IMR-90 (cell line): Measurements from ENCODE around the gene DTX3. TPM values are rescaled to one million over a fixed set of nuclear protein-coding genes. Genes with fewer than 3 reads are reported as not detected.

Experiments
- ATAC-seq: fragments of 200-7000 bp; cut with Tn5 transposase; 2 replicates; pipeline ENCODE4 v1.9.1; 2020; ENCODE audit warnings: low read depth, mild to moderate bottlenecking, moderate library complexity
- BruUV-seq: library from RNA; stranded (reverse); fragments of 400-500 nt; replicated peaks from 2 replicates; lab custom pipeline; 2021; lab: Mats Ljungman, UMichigan
- CTCF ChIA-PET: fragments of 300-600 bp; formaldehyde crosslinking; extraction: SDS; loops from one replicate; lab custom pipeline; 2021; ENCODE audit warnings: antibody characterized with exemption; lab: Yijun Ruan, JAX
- POLR2A ChIA-PET: fragments of 300-600 bp; sonication (Branson Sonifier 250); formaldehyde crosslinking; loops from one replicate; lab custom pipeline; 2022; ENCODE audit warnings: antibody characterized with exemption; ENCODE audit not compliant: unreplicated experiment; lab: Charles Lee
- DNase-seq: peaks from one replicate; pipeline ENCODE4 v3.0.0; 2013
- H2AFZ ChIP-seq: replicated peaks from 2 replicates; pipeline ENCODE3; 2013; ENCODE audit warnings: low read length, mild to moderate bottlenecking; ENCODE audit not compliant: poor library complexity
- H2AK5ac ChIP-seq: 2 replicates; pipeline ENCODE4 v1.6.1; 2013; ENCODE audit warnings: low read depth, low read length, inconsistent platforms
- H2AK9ac ChIP-seq: replicated peaks from 2 replicates; pipeline ENCODE3; 2013; ENCODE audit warnings: mild to moderate bottlenecking, low read depth, low read length, moderate library complexity; ENCODE audit not compliant: poor library complexity
- H2BK120ac ChIP-seq: 2 replicates; pipeline ENCODE4 v1.6.1; 2013; ENCODE audit warnings: low read depth, low read length, inconsistent platforms
- H2BK15ac ChIP-seq: 3 replicates; pipeline ENCODE4 v1.6.1; 2013; ENCODE audit warnings: low read depth, low read length, inconsistent platforms
- H2BK20ac ChIP-seq: 2 replicates; pipeline ENCODE4 v1.6.1; 2013; ENCODE audit warnings: low read depth, mild to moderate bottlenecking, inconsistent platforms, low read length, moderate library complexity
- H2BK5ac ChIP-seq: 2 replicates; pipeline ENCODE4 v1.6.1; 2013; ENCODE audit warnings: mild to moderate bottlenecking, low read depth, low read length, inconsistent platforms; ENCODE audit not compliant: poor library complexity, severe bottlenecking
- H3K14ac ChIP-seq: replicated peaks from 2 replicates; pipeline ENCODE4 v1.6.1; 2013; ENCODE audit warnings: low read depth, low read length, inconsistent platforms
- H3K18ac ChIP-seq: 2 replicates; pipeline ENCODE4 v1.6.1; 2013; ENCODE audit warnings: low read depth, low read length, control low read depth
- H3K23ac ChIP-seq: 2 replicates; pipeline ENCODE4 v1.6.1; 2013; ENCODE audit warnings: low read depth, low read length, inconsistent platforms
- H3K27ac ChIP-seq: 2 replicates; pipeline ENCODE4 v1.5.1; 2013; ENCODE audit warnings: mild to moderate bottlenecking, control low read depth, low read length; ENCODE audit not compliant: insufficient read depth
- H3K27me3 ChIP-seq: 2 replicates; pipeline ENCODE4 v1.6.1; 2013; ENCODE audit warnings: low read length; ENCODE audit not compliant: control insufficient read depth, insufficient read depth
- H3K36me3 ChIP-seq: 2 replicates; pipeline ENCODE4 v1.6.1; 2013; ENCODE audit warnings: low read length, mixed read lengths; ENCODE audit not compliant: control insufficient read depth, insufficient read depth
- H3K4ac ChIP-seq: 2 replicates; pipeline ENCODE4 v1.6.1; 2013; ENCODE audit warnings: low read depth, low read length, inconsistent platforms
- H3K4me1 ChIP-seq: 2 replicates; pipeline ENCODE4 v1.6.1; 2013; ENCODE audit warnings: low read length, mixed read lengths; ENCODE audit not compliant: control insufficient read depth, insufficient read depth
- H3K4me2 ChIP-seq: 2 replicates; pipeline ENCODE4 v1.6.1; 2013; ENCODE audit warnings: low read depth, mild to moderate bottlenecking, control low read depth, low read length, moderate library complexity
- H3K4me3 ChIP-seq: 2 replicates; pipeline ENCODE4 v1.5.1; 2013; ENCODE audit warnings: low read depth, mild to moderate bottlenecking, control low read depth, low read length, moderate library complexity; ENCODE audit not compliant: insufficient read depth
- H3K56ac ChIP-seq: 2 replicates; pipeline ENCODE4 v1.6.1; 2013; ENCODE audit warnings: low read length, inconsistent platforms; ENCODE audit not compliant: insufficient read depth; ENCODE audit errors: extremely low read depth
- H3K79me1 ChIP-seq, 2 experiments: 2 replicates each; pipeline ENCODE4 v1.6.1; 2013; ENCODE audit warnings: low read length in 2 of 2, inconsistent platforms in 1 of 2, low read depth in 1 of 2
- H3K9ac ChIP-seq: 2 replicates; pipeline ENCODE4 v1.6.1; 2013; ENCODE audit warnings: low read depth, low read length, control low read depth
- H3K9me1 ChIP-seq: 2 replicates; pipeline ENCODE4 v1.6.1; 2013; ENCODE audit warnings: low read length, inconsistent platforms; ENCODE audit not compliant: insufficient read depth
- H3K9me3 ChIP-seq: 2 replicates; pipeline ENCODE4 v1.6.1; 2013; ENCODE audit warnings: low read length; ENCODE audit not compliant: control insufficient read depth, insufficient read depth
- H4K20me1 ChIP-seq: 2 replicates; pipeline ENCODE4 v1.6.1; 2013; ENCODE audit warnings: low read length, inconsistent platforms; ENCODE audit not compliant: insufficient read depth
- H4K5ac ChIP-seq: 2 replicates; pipeline ENCODE4 v1.6.1; 2013; ENCODE audit warnings: mild to moderate bottlenecking, low read depth, low read length, control low read depth
- H4K8ac ChIP-seq, 2 experiments: 2 replicates each; pipeline ENCODE4 v1.6.1; 2013; ENCODE audit warnings: low read depth in 2 of 2, low read length in 2 of 2, control low read depth in 1 of 2, inconsistent platforms in 1 of 2
- H4K91ac ChIP-seq: 2 replicates; pipeline ENCODE4 v1.6.1; 2013; ENCODE audit warnings: low read depth, low read length, inconsistent platforms; ENCODE audit not compliant: insufficient read depth
- BHLHE40 ChIP-seq: fragments of 150-350 bp; IDR thresholded peaks from 2 replicates; pipeline ENCODE4 v1.6.1; 2016; ENCODE audit warnings: mild to moderate bottlenecking, low read depth, low read length
- FOS ChIP-seq: fragments of 150-350 bp; IDR thresholded peaks from 2 replicates; pipeline ENCODE4 v1.6.1; 2016; ENCODE audit warnings: low read depth, low read length
- NFE2L2 ChIP-seq: fragments of 150-350 bp; IDR thresholded peaks from 2 replicates; pipeline ENCODE4 v1.6.1; 2016; ENCODE audit warnings: low read depth, mild to moderate bottlenecking, low read length
- RAD21 ChIP-seq: IDR thresholded peaks from 2 replicates; pipeline ENCODE4 v1.6.1; 2012; ENCODE audit warnings: low read length, improper control_type of control experiment
- WGBS, 2 experiments: methylation state at CpG; one replicate each; pipeline versions ENCODE4 v1.1.5 to v1.1.7; 2013; ENCODE audit warnings: missing lambda C conversion rate in 2 of 2; ENCODE audit not compliant: insufficient read length in 1 of 2; ENCODE audit errors: extremely low coverage in 2 of 2; 5-methylcytosine and 5-hydroxymethylcytosine counted together
- dilution Hi-C: fragments of 300-500 bp; cut with HindIII; formaldehyde crosslinking; loops from one replicate; pipeline ENCODE4 v1.14.3; 2018; ENCODE audit warnings: low sequenced_read_pairs; ENCODE audit not compliant: unreplicated experiment
- in situ Hi-C: fragments of 300-500 bp; cut with MboI; formaldehyde crosslinking; loops from 3 replicates; pipeline ENCODE4 v1.14.3; 2019; ENCODE audit warnings: low sequenced_read_pairs, inconsistent platforms, mixed read lengths
- intact Hi-C: fragments of 100-400 bp; cut with micrococcal nuclease; formaldehyde crosslinking; loops from 2 replicates; pipeline ENCODE4 v1.10.0; 2022
- polyA plus RNA-seq, 3 experiments: library from polyadenylated mRNA; depleted of rRNA; stranded (reverse); fragments of >200 nt; gene quantifications; 2 replicates each; pipeline ENCODE4 v1.2.3, GENCODE V29; 2012; ENCODE audit warnings: low replicate concordance in 1 of 3
- total RNA-seq: library from RNA; depleted of rRNA; stranded (reverse); fragments of >200 nt; gene quantifications from 2 replicates; pipeline ENCODE4 v1.2.3, GENCODE V29; 2012
- TF ChIP-seq, protein P1 (sequence below): fragments of 150-350 bp; IDR thresholded peaks from 2 replicates; pipeline ENCODE4 v1.6.1; 2016; ENCODE audit warnings: low read depth, mild to moderate bottlenecking, low read length, moderate library complexity, borderline replicate concordance

The DTX3 gene
- total and polyA plus RNA-seq, 2 of the 4 experiments (the other 2 are of a cell fraction) = 2.9 to 14.6 TPM

DNA sequence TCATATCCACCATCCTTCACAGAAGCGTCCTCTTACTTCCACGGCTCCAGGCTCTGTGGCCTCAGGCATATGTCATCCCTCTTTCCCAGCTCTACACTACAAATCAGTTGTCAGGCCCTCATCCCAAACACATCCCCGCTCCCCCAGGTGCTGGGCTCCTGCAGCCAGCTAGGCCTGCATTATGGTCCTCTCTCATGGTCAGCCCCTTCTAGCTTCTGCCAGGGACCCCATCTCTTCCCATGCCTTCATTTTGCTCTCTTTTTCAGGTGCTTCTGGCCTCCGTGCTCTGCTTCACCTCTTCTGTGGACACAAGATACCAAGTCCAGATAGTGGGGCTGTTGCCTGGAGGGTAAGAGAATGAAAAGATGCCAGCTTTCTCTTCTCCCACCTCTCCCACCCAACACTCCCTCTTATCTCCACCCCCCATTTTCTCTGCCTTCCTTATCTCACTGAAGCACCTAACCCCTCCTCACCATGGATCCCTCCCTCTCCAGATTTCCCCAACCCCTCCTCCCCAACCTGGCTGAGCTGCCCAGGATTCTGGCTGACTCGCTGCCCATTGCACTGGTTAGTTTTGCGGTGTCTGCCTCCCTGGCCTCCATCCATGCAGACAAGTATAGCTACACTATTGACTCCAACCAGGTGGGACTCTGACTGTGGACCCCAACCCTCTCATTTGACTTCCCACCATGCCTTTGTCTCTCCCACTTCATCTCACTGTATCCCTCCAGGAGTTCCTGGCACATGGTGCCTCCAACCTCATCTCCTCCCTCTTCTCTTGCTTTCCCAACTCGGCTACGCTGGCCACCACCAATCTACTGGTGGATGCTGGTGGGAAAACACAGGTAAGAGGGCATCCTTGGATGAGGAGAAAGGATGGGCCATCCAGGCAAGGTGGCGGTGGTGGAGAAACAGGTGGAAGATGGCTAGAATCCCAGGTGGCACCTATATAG is 17.9 kb downstream of the DTX3 start:
- Histone ChIP-seq H4K5ac (no peak overlapping the region), H3K18ac (no peak overlapping the region), H2AFZ (peak overlapping the region; percentile 14), H2BK120ac (no peak overlapping the region), H2BK15ac (no peak overlapping the region), H3K9me3 (no peaks in the 10 kb centered on the region), H2AK5ac (no peak overlapping the region), H3K14ac (no peak overlapping the region), H4K91ac (no peak overlapping the region), H3K4me3 (no peak overlapping the region), H3K4ac (no peak overlapping the region), H3K9ac (no peak overlapping the region), H2AK9ac (peak overlapping the region; percentile 37), H2BK20ac (no peak overlapping the region), H3K4me2 (no peak overlapping the region), H2BK5ac (no peak overlapping the region), H3K9me1 (peaks cover 4% of the 10 kb centered on the region; the same call in 1 of the 2 replicates), H3K23ac (no peak overlapping the region), H3K27ac (no peak overlapping the region), H3K36me3 (peaks cover 6% of the 10 kb centered on the region; the same call in 1 of the 2 replicates), H3K4me1 (no peaks in the 10 kb centered on the region; the same call in 1 of the 2 replicates), H3K56ac (no peak overlapping the region), H3K27me3 (peaks cover 63% of the 10 kb centered on the region), H4K8ac (no peak overlapping the region), H4K20me1 (peaks cover 4% of the 10 kb centered on the region; the same call in 1 of the 2 replicates), H3K79me1 (no peaks in the 10 kb centered on the region)
- ATAC-seq (no peak), DNase-seq (no peak)
- intact Hi-C loops = loop anchor here (5.0 kb wide), 1 partner anchor 160 kb away; no protein-coding TSS in a partner anchor
- WGBS, 2 experiments = 72% methylated on average over 6 of the region's 9 CpGs; no CpG with 5 or more reads in 1 of the 2 experiments
- CTCF ChIA-PET = interaction anchor here (0.8 to 1.4 kb wide), 2 partner anchors 38 to 39 kb away, joined by 3 to 4 read pairs; no protein-coding TSS in a partner anchor
- no TSS peak for BruUV-seq
- POLR2A ChIA-PET = no interaction called here
- dilution Hi-C loops = no loop called here
- TF ChIP-seq FOS = no peak
- TF ChIP-seq RAD21 = no peak
- TF ChIP-seq, protein P1, sequence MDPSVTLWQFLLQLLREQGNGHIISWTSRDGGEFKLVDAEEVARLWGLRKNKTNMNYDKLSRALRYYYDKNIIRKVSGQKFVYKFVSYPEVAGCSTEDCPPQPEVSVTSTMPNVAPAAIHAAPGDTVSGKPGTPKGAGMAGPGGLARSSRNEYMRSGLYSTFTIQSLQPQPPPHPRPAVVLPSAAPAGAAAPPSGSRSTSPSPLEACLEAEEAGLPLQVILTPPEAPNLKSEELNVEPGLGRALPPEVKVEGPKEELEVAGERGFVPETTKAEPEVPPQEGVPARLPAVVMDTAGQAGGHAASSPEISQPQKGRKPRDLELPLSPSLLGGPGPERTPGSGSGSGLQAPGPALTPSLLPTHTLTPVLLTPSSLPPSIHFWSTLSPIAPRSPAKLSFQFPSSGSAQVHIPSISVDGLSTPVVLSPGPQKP = no peak
- no peak for TF ChIP-seq NFE2L2
- no peak for TF ChIP-seq BHLHE40
- in situ Hi-C loops = loop anchor here (5.0 kb wide), 1 partner anchor 40 kb away; no protein-coding TSS in a partner anchor
